Measurements from ENCODE around the gene SRRM2. TPM values are rescaled to one million over a fixed set of nuclear protein-coding genes. Genes with fewer than 3 reads are reported as not detected.

The SRRM2 gene
- polyA plus RNA-seq, 1 donor (not counting 4 experiments of a cell fraction or from before 2014, with no cell fraction given): 101 TPM

GRCh38 chr16:2737238-2737605, 15.2 kb upstream of the SRRM2 start:
- Histone ChIP-seq H3K4me1 (ENCODE audit: control insufficient read depth, extremely low read depth, insufficient read depth, low read length) (peaks cover 3% of the 10 kb centered on the region), H3K79me2 (ENCODE audit: control insufficient read depth, insufficient read depth, low read length) (no peaks in the 10 kb centered on the region), H3K36me3 (ENCODE audit: control insufficient read depth in 2 of 2, extremely low read depth in 1 of 2, insufficient read depth in 2 of 2, low read length in 2 of 2) (no peaks in the 10 kb centered on the region), H3K4me3 (ENCODE audit: control insufficient read depth in 2 of 3, extremely low read depth in 1 of 3, insufficient read depth in 2 of 3, low read depth in 1 of 3, low read length in 3 of 3) (no peak overlapping the region), H3K27me3 (ENCODE audit: control insufficient read depth, extremely low read depth, insufficient read depth, low read length) (no peaks in the 10 kb centered on the region), H3K4me2 (ENCODE audit: control insufficient read depth, extremely low read depth, insufficient read depth, low read depth, low read length) (no peak overlapping the region), H3K9me3 (ENCODE audit: control insufficient read depth, low read depth, low read length) (no peaks in the 10 kb centered on the region), H3K9ac (ENCODE audit: control insufficient read depth, extremely low read depth, insufficient read depth, low read length) (no peak overlapping the region), H4K20me1 (ENCODE audit: control insufficient read depth, extremely low read depth, insufficient read depth, low read length) (no peaks in the 10 kb centered on the region), H3K9me1 (ENCODE audit: control insufficient read depth, extremely low read depth, insufficient read depth, low read length) (no peaks in the 10 kb centered on the region), H3K27ac (ENCODE audit: control insufficient read depth, insufficient read depth, low read length) (no peak overlapping the region), H2AFZ (ENCODE audit: control insufficient read depth, low read length) (no peak overlapping the region)
- DNase-seq (ENCODE audit: low read depth, low spot score) (no peak), FAIRE-seq (no peak)
- TF ChIP-seq EZH2 (IDR thresholded peaks at IDR 0.05; ENCODE audit: low read length): no peak
- no peak for TF ChIP-seq CTCF (optimal IDR thresholded peaks at IDR 0.05 in 1 of 3, IDR thresholded peaks at IDR 0.05 in 1 of 3, conservative IDR thresholded peaks at IDR 0.05 in 1 of 3; ENCODE audit: extremely low read depth in 1 of 3, insufficient read depth in 2 of 3, low read length in 3 of 3)
- dilution Hi-C loops (cut with MboI; ENCODE audit: extremely low pct_ligation_motif_present, low sequenced_read_pairs): no loop called here

DNA sequence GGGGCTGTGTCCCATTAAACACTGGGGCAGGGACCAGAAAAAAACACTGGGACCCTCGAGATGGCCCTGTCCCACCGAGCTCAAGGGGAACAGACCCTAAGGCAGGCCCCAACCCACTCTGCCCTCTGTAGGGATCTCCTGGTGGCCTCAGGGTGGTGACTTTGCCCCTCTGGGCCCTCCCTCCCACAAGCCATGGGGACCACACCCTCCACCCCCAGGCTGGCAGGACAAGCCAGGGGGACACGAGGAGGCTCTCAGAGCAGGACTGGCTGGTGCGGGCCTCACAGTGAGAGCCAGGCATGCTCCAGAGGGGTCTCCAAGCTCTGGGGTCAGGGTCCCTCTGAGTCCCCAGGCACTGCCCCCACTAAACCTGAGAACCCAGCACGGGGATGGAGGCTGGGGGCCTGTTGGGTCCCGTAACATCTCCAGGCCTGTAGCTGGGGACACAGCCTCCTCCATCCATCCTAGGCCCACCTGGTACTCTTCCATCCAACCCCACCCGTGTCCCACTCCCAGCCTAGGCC, 14.5 kb upstream of the SRRM2 start:
- no peak overlapping the region for H2AFZ ChIP-seq (ENCODE audit: control insufficient read depth, low read length)
- no peak overlapping the region for H3K4me2 ChIP-seq (ENCODE audit: control insufficient read depth, extremely low read depth, insufficient read depth, low read depth, low read length)
- H3K36me3 ChIP-seq (ENCODE audit: control insufficient read depth in 2 of 2, extremely low read depth in 1 of 2, insufficient read depth in 2 of 2, low read length in 2 of 2): no peaks in the 10 kb centered on the region
- DNase-seq (ENCODE audit: low read depth, low spot score) (no peak), FAIRE-seq (no peak)
- no peaks in the 10 kb centered on the region for H3K9me1 ChIP-seq (ENCODE audit: control insufficient read depth, extremely low read depth, insufficient read depth, low read length)
- H3K9me3 ChIP-seq (ENCODE audit: control insufficient read depth, low read depth, low read length): no peaks in the 10 kb centered on the region
- no peak overlapping the region for H3K27ac ChIP-seq (ENCODE audit: control insufficient read depth, insufficient read depth, low read length)
- no peak overlapping the region for H3K9ac ChIP-seq (ENCODE audit: control insufficient read depth, extremely low read depth, insufficient read depth, low read length)
- dilution Hi-C loops (cut with MboI; ENCODE audit: extremely low pct_ligation_motif_present, low sequenced_read_pairs): no loop called here
- H3K4me1 ChIP-seq (ENCODE audit: control insufficient read depth, extremely low read depth, insufficient read depth, low read length): peaks cover 3% of the 10 kb centered on the region
- H3K4me3 ChIP-seq (ENCODE audit: control insufficient read depth in 2 of 3, extremely low read depth in 1 of 3, insufficient read depth in 2 of 3, low read depth in 1 of 3, low read length in 3 of 3): no peak overlapping the region
- TF ChIP-seq CTCF (optimal IDR thresholded peaks at IDR 0.05 in 1 of 3, IDR thresholded peaks at IDR 0.05 in 1 of 3, conservative IDR thresholded peaks at IDR 0.05 in 1 of 3; ENCODE audit: extremely low read depth in 1 of 3, insufficient read depth in 2 of 3, low read length in 3 of 3): no peak
- no peaks in the 10 kb centered on the region for H4K20me1 ChIP-seq (ENCODE audit: control insufficient read depth, extremely low read depth, insufficient read depth, low read length)
- H3K27me3 ChIP-seq (ENCODE audit: control insufficient read depth, extremely low read depth, insufficient read depth, low read length): no peaks in the 10 kb centered on the region
- no peaks in the 10 kb centered on the region for H3K79me2 ChIP-seq (ENCODE audit: control insufficient read depth, insufficient read depth, low read length)

Data from keratinocyte (primary cell).